Hematopoietic multipotent progenitor cell (in vitro differentiated cells): ENCODE results near the gene ASAP2. TPM values are rescaled to one million over a fixed set of nuclear protein-coding genes. Genes with fewer than 3 reads are reported as not detected.

Source experiments
- DNase-seq, 3 donors: peaks; one replicate each; pipeline ENCODE4 v3.0.0-alpha.2; 2011 to 2015; ENCODE audit warnings: low read depth in 2 of 3, low spot score in 2 of 3
- total RNA-seq: library from RNA; depleted of rRNA; stranded (reverse); fragments of >200 nt; gene quantifications from one replicate; pipeline ENCODE4 v1.2.3, GENCODE V29; 2012

ASAP2 gene
- total RNA-seq = 4.3 TPM

DNA sequence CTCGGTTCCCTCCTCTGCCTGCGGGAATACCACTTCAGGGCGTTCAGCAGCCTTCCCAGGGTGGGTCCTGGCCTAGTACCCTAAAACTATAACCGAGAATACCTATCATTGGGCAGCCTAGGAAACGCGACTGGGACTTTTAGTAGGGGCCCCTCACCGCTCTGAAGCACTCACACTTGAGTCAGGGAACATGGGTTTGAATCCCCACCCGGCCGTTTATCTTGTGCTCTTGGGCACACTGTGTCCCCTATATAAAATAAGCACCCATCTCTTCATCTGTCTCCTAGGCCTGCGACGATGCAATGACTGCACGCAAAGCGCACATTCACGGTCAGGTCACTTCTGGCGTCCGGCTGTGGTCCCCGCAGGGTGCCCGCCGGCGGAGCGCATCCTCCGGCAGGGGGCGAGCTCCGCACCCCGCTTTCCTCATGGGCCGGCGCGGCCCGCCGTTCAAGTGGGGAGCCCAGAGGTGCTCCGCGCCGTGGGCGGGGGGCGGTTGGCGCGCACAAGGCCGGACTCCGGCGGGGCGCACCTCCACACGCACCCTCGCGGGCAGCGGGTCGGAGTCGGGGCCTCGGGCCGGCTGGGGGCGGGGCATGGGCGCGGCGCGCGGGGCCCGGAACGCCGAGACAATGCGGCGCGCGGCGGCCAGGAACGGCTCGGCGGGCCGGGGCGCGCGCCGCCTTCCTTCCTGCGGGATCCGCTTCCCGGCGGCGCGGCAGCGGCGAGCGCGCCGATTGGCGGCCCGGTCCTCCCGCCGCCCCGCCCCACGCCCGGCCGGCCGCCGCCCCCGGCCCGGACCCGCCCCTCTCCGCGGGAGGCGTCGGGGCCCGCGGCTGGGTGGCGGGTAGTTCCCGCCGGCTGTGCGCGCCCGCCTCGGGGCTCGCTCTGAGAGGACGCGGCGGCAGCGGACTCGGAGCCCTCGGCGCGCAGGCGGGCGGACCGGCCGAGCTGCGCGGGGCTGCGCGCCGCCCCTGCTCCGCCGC is at the start of gene ASAP2:
Gene ASAP2 (plus strand): TSS at position 850 of the 986 bp plus-strand sequence. CDS start 293 bp downstream, outside the sequence.
- peak in 2 of 3 donors; percentile 63 to 66 for DNase-seq

DNA sequence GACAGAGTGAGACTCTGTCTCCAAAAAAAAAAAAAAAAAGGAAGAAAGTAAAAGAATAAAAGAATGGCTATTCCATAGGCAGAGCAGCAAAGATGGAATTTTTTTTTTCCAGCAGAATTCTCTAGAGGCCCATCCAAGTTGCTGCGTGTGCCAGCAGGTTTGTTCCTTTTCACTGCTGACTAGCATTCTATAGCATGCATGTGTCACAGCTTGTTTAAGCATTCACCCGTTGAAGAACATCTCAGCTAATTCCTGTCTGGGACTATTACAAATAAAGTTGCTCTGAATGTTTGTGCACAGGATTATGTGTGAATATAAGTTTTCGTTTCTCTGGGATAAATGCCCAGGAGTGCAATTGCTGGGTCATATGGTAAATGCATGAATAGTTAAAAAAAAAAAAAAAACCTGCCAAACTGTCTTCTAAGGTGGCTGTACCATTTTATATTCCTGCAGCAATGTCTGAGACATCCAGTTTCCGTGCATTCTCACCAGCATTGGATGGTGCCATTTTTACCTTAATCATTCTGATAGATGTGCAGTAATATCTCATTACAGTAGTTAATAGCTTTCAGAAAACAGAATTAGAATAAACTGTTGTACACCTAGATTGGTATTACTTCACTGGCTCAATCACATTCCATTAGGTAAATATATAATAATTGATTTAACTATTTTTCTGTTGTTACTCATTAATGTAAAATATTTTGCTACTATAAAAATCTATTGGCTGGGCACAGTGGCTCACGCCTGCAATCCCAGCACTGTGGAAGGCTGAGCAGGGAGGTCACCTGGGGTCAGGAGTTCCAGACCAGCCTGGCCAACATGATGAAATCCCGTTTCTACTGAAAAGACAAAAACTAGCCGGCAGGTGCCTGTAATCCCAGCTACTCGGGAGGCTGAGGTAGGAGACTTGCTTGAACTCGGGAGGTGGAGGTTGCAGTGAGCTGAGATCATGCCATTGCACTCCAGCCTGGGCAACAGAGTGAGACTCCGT is 47.5 kb upstream of the ASAP2 start:
- no peak for DNase-seq

DNA sequence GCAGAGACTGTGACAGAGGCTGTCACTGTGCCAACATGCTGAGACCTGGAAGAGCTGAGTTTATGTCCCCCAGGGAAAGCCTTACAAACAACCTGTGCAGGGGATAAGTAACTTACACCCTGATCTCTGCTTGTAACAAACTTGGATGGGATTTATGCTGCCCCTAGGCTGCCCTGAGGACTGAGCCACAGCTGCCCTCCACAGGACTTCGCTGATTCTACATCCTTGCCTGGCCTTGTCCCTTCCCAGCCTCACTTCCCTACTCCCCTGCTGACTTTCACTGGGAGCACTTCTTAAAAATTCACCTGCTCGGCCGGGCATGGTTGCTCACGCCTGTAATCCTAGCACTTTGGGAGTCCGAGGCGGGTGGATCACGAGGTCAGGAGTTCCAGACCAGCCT is 45.9 kb upstream of the ASAP2 start:
- DNase-seq = no peak

DNA sequence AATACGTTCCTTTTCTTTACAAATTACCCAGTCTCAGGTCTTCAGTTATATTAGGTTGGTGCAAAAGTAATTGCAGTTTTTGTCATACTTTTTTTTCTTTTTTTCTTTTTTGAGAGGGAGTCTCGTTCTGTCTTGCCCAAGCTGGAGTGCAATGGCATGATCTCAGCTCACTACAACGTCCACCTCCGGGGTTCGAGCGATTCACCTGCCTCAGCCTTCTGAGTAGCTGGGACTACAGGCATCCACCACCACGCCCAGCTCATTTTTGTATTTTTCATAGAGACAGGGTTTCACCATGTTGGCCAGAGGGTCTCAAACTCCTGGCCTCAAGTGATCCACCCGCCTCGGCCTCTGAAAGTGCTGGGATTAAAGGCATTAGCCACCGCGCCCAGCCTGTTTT is 43.8 kb upstream of the ASAP2 start:
- no peak for DNase-seq

- DNase-seq = no peak
Measured at GRCh38 chr2:9163306-9164111, 43.1 kb upstream of the ASAP2 start.

DNA sequence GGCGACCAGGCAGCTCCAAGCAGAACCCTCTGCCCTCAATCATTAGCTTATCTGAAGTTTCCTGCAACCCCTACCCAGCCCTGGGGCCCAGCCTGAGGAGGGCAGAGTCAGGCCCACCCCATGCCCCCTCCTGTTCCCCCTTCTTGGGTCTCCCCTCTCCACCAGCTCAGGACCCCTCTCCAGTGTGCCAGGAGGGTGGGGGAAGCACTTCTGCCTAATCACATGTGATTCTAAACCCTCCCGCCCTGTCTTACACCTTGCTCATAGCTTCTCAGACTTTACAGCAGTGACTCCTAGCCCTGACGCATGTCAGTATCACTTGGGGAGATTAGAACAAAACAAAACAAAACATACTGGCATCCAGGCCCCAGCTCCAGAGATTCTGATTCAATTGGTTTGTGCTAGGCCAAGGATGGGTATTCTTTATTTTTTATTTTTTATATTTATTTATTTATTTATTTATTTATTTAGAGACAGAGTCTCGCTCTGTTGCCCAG is 42.5 kb upstream of the ASAP2 start:
- DNase-seq = no peak

DNA sequence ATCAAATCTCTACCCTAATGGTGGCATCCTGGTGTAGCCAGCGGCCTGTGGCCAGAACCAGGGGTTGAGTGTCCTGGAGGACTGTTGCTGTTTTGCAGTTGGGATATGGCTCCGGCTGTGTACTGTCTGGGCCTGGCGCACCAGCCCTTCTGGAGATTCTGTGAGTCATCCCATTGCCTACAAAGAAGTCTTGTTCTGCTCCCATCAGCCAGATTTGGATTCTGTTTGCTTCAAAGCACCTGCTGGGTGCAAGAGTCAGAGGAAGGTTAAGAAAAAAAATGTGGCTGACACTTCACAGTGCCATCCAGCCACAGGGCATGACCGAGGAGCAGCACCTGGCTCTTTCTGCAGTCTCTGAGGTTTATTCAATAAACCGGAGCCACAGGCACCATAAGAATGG is 41.0 kb upstream of the ASAP2 start:
- no peak for DNase-seq

DNA sequence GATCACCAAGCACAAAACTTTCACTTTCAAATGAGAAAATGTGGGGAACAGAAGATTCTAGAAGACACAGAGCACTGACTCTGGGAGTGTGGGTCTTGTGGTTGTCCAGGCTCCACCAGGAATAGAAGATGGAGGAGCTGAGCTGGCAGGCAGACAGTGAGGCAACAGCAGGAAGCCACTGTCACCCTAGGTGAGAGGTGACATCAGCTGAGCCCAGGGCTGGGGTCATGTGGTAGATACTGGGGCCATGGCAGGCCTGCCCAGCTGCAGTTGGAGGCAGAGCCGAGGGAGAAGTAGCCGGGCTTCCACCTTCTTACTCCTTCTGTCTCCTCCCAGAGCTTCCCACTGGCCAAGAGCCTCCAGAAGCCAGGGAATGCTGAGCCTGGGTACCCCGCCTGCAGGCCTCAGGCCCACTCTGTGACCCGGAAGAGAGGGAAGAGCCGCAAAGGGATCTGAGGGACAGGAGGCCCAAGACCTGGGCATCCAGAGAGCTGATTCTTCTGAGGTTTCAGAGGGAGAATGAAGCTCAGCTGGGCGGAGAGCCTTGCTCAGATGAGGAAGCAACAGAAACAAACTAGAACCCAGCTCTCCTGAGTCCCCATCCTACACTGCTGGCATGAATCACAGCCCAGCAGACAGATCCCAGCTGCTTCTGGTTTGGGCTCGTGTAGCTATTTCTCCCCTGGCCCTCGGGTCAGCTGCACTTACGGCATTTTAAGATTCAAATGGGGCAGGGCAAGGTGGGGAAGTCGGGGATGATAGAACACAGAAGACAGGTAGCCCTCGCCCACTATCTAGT is 39.8 kb upstream of the ASAP2 start:
- no peak for DNase-seq

- no peak for DNase-seq
Measured at GRCh38 chr2:9167718-9168657, 38.6 kb upstream of the ASAP2 start.

- DNase-seq = peak in 1 of 3 donors; percentile 45
Measured at GRCh38 chr2:9168821-9169221, 37.8 kb upstream of the ASAP2 start.

DNA sequence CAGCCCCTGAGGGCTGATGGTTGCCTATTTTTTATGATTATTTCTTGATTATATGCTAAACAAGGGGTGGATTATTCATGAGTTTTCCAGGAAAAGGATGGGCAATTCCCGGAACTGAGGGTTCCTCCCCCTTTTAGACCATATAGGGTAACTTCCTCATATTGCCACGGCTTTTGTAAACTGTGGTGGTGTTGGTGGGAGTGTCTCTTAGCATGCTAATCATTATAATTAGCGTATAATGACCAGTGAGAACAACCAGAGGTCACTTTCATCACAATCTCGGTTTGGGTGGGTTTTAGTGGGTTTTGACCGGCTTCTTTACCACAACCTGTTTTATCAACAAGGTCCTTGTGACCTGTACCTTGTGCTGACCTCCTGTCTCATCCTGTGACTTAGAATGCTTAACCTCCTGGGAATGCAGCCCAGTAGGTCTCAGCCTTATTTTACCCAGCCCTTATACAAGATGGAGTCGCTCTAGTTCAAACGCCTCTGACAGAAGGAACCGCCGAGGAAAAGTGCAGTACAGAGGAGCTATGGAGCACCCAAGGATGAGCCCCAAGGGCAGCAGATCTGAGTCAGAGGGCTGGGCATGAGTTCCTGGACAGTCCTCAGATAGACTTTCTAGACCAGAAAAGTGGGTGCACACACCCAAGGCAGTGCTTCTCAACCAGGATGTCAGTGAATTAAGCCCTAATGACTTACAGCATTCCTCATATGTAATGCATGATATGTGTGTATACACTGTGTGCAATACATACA is 37.1 kb upstream of the ASAP2 start:
- peak in 1 of 3 donors; percentile 65 for DNase-seq

DNA sequence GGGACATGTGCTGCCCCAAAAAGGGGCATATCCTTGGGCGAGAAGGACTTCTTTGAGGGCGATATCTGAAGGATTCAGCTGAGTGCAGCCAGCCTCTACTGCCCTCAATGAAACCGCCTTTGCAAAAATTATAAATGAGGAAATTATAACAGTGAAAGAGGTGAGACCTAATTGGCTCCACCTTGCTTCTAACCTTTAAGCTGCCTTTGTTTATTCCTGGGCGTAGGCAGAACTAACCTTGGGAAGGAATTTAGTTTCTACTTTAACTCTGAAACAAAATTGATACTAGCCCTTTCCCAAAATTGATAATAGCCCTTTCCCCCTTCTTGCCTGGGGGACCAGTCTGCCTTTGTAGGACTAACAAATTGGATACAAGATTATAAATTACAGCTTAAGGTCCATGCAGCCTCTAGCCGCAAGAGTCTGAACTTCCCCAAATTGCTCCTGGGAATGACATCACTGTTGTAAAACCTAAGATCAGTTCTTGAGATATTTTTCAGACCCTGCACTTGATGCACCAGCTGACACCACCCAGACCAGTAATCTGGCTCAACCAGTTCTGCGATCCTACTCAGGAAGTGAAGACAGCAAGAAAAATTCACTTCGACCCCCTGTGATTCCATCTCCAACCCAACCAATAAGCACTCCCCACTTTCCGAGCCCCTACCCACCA is 36.0 kb upstream of the ASAP2 start:
- DNase-seq = peak in 2 of 3 donors; percentile 33 to 77

DNA sequence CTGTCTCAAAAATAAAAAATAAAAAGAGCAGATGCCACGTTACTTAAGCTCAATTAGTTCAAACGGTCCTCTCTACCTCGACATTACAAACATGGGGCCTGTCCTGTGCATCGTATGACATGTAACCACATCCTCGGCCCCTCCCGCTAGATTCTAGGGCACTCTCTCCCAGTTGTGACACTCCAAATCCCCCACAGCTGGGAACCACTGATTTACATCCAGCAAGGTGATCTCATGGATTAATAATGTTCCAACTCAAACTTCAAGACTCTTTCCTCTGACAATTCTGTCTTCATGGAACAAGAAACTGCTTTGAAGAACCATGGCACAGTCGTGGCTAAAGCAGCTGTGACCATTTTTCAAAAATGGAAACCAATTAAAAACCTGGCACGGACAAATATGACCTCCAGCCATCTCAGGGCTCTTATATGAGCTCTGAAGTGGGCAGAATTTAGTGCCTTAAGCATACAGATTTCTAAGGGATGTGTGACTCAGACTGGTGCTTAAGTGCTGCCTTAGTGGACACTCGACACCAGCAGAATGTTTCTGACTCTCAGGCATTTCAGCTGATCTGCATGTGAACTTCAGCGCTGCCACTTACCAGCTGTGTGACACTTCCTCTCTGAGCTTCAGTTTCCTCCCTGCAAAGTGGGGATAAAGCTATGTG is 31.7 kb upstream of the ASAP2 start:
- DNase-seq = peak in 1 of 3 donors; percentile 57

GRCh38 chr2:9178110-9178903 is 28.3 kb upstream of the ASAP2 start:
- no peak for DNase-seq

DNA sequence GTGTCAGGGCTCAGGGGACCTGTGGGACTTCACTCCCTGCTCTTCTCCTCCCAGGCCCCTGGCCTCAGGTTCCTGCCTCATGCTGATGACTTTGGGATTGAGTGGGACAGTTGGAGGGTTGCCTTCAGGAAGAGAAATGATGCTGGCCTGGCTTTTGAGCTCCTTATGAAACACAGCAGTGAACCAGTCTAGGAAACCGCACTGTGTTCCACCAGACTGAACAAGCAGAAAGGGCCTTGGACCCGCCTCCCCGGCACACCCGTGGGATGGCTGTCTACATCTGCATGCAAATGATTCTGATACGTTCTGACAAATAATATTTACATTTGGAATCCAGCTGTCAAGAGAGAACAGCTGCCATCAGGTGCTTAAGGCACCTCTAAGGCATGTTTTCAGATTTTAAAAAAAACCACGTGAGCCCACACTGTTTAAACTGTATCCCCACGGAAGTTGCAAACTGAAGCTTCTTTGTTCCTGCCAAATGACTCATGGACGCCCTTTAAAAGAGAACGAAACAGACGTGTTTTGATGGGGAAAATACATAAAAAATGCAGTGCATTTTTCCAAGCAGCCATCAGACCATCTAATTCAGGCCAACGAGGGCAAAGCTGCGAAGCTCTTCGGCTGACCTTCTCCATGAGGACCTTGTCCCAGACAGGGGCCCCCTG is 27.6 kb upstream of the ASAP2 start:
- no peak for DNase-seq
